DMS 273 (cell line): ENCODE data around the gene NFE2L3.
A peak's percentile ranks its signal among the peaks of the same experiment; 100 is the strongest.
"Not testable (repeated sequence)": the region's sequence is repeated elsewhere in the genome, so short reads cannot be mapped to it uniquely, and the experiment has no call there.

Experiments used
- DNase-seq: peaks from one replicate; lab custom pipeline; 2025; ENCODE audit not compliant: unreplicated experiment; lab: John Stamatoyannopoulos, UW

Gene NFE2L3, protein sequence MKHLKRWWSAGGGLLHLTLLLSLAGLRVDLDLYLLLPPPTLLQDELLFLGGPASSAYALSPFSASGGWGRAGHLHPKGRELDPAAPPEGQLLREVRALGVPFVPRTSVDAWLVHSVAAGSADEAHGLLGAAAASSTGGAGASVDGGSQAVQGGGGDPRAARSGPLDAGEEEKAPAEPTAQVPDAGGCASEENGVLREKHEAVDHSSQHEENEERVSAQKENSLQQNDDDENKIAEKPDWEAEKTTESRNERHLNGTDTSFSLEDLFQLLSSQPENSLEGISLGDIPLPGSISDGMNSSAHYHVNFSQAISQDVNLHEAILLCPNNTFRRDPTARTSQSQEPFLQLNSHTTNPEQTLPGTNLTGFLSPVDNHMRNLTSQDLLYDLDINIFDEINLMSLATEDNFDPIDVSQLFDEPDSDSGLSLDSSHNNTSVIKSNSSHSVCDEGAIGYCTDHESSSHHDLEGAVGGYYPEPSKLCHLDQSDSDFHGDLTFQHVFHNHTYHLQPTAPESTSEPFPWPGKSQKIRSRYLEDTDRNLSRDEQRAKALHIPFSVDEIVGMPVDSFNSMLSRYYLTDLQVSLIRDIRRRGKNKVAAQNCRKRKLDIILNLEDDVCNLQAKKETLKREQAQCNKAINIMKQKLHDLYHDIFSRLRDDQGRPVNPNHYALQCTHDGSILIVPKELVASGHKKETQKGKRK

DNA sequence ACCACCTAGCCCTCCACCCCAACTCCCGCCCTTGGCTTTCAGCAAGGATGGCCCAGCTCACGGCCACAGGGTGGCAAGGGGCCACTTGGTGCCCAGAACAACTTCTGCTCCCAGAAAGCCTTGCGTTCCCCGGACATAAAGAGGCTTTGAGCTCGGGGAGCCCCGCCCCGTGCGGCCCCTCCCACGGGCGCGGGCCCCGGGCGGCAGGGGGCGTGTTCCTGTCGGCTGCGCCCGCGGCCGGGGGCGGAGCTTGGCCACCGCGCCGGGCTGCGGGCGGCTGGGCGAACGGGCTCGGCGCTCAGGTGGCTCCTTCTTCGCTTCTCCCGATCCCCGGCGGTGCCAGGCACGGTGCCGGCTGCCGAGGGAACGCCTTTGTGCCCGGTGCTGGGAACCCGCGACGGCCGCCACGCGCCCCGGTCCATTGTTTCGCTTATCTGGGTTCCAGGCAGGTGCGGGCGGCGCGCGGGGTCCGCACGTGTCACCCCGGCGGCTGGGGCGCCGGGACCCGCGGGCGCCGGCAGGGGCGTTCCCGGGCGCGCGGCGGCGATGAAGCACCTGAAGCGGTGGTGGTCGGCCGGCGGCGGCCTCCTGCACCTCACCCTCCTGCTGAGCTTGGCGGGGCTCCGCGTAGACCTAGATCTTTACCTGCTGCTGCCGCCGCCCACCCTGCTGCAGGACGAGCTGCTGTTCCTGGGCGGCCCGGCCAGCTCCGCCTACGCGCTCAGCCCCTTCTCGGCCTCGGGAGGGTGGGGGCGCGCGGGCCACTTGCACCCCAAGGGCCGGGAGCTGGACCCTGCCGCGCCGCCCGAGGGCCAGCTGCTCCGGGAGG lies at the start of gene NFE2L3:
NFE2L3 (plus strand) TSS at position 246 of the 829 bp plus-strand sequence; CDS start at position 547, 301 bp downstream.
- DNase-seq: peak; percentile 97

DNA sequence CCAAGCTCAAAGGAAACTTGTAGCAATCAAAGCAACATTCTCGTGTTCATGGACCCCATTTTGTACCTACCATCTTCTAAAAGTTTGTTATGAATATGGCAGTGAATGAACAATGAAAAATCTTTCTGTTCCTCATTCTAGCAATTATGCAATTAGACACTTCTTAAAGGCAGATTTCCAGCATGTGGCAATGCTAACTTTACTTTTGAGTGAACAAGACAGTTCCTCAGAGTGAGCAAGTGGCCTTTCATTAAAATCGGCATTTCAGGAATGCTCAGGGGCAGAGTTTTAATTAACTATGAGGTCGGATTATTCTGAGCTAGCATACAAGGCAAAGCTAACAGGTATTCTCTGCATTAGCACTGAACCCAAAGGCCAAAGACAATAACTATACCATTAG lies 48.4 kb upstream of the NFE2L3 start:
- DNase-seq: no peak

DNA sequence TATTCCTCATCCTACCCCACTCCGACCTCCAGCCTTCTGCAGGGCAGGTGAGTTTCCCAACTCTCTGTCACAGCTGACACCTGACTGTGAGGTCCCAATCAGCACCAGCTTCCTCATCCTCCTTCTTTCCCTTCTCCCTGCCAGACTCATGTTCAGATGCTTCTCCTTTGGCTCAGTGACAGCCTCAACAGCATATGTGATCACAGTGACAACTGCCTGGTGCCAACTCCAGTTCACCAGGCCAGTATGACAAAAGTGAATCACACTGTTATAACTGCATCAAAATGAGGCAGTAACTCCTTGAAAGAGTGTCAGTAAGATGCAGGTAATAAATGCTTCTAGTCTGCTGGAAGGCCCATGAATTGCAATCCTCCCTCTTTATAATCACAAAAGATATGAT lies 46.8 kb upstream of the NFE2L3 start:
- no peak for DNase-seq

DNA sequence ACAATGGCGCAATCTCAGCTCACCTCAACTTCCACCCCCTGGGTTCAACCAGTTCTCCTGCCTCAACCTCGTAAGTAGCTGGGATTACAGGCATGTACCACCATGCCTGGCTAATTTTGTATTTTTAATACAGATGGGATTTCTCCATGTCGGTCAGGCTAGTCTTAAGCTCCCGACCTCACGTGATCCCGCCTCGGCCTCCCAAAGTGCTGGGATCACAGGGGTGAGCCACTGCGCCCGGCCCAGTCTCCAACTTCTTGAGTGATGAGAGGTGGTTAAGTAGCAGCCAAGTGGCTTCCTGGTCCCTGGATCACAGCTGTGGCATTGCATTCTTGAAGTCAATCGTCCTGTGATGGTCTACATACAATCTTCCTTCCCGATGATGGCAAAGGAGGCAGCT lies 46.1 kb upstream of the NFE2L3 start:
- DNase-seq: no peak

DNA sequence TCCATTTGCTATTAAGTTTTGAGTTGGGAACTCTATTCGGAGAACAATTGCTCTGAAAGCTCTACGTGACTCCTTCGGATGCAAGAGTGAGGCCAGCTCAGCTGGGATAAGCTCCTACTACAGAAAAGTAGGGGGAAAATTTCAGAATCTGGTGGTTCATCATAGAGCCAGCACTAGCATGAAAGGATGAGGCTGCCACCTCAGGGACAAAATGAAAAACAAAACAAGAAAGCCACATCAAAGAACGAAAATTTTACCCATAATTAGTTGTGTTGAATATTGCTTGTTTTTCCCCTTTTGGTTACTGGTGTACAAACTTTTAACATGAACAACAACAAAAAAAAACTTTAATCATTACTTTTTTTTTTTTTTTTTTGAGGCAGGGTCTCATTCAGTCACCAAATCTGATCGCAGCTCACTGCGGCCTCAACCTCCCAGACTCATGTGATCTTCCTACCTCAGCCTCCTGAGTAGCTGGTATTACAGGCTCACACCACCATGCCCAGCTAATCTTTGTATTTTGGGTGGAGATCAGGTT lies 39.7 kb upstream of the NFE2L3 start:
- DNase-seq: no peak

DNA sequence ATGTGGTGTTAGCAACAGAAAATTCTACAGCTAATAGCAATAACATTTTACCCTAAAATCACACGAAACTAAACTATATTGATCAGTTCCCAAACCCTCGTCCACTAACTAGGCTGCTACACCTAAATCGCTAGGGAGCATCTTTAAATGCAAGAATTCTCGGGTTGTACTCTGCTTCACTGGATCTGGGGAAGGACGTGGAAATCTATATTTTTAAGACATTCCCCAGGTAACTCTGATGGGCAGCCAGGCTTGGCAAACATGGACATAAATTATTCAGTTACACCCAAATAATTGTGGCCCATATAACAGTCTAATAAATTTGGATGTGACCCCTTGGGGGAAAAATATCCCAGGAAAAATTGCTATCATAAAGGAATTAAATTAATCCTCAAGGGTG lies 36.3 kb upstream of the NFE2L3 start:
- no peak for DNase-seq

DNA sequence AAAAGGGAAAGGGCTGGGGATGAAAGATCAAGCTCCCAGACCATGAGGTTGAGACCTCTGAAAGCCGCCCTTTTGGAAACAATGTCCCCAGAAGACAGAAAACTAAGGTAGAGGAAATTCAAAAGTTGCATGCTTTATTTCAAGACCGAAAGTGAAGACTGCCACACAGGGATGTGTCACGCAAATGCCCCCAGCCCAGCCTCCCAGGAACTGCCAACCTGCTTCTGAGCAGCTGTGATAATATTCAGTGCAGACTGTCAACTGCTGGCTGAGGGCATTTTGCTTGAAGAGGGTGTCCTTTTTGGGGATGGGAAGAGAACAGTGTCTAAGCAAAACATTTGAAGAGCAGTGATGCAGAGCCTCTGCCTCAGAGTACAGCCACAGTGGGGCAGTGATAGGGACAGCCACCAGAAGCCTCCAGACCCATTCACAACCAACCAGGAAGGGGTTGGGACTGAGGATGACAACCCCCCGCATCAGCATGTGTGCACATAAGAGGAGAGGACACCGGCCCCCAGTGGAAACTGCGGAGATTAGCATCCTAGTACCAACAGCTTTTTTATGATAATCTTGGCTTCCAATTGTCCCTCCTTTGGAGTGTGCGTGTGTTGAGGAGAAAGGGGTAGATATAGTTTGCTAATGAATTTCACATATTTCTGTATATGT lies 34.7 kb upstream of the NFE2L3 start:
- DNase-seq: peak; percentile 53

DNA sequence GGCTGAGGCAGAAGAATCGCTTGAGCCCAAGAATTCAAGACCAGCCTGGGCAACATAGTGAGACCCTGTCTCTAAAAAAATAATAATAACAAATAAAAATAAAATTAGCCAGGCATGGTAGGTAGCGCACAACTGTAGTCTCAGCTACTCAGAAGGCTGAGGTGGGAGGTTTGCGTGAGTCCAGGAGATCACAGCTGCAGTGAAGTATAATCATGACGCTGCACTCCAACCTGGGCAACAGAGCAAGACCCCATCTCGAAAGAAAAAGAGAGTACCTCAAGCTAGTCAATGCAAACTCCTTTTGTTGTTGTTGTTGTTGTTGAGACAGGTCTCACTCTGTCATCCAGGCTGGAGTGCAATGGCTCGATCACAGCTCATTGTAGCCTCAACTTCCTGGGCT lies 34.0 kb upstream of the NFE2L3 start:
- no peak for DNase-seq

DNA sequence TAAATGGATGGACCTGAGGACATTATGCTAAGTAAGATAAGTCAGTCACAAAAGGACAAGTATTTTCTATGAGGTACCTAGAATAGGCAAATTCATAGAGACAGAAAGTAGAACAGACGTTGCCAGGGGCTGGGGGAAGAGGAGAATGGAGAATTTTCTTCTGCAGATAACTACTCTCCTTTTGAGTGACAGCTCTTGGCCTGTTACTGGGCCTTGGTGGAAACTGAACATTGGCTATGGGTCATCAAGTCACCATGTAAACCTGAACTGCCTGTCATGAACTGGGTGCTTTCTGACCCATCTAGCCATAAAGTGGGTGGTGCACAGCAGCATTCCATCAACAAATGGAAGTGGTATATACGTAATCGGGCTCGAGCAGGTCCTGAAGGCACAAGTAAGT lies 29.3 kb upstream of the NFE2L3 start:
- no peak for DNase-seq

DNA sequence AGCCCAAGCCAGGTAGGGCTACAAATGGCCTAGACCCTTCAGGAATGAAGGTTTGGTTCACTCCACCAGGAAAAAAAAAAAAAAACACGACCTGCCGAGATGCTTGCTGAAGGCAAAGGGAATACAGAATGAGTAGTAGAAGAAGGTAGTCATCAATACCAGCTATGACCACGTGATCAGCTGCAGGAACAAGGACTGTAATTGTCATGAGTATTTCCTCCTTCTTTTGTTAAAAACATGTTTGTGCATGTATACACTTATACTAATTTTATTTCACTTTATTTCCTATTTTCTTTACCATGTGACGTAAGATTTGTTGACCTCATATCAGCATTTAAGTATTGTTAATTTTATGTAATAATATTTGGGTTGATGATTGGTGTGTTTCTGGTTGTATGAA lies 27.2 kb upstream of the NFE2L3 start:
- DNase-seq: not testable (repeated sequence)

DNA sequence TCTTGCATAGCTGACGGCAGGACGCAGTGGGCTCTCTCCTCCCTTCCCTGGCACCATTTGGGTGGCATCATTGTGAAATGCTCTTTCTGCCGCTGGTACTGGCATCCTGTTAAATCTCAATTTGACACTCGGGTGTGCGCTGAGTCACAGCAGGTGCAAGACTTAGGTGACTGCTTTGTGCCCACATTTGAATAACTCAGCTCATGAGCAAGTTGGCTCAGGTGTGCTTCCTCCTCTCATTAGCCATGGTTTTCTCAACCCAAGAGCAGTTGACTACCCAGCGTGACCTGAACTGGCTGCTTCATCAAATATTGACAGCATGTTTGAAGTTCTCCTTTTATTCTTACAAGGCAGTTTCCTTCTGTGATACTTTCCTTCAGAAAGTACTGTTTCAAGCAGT lies 24.6 kb upstream of the NFE2L3 start:
- no peak for DNase-seq

DNA sequence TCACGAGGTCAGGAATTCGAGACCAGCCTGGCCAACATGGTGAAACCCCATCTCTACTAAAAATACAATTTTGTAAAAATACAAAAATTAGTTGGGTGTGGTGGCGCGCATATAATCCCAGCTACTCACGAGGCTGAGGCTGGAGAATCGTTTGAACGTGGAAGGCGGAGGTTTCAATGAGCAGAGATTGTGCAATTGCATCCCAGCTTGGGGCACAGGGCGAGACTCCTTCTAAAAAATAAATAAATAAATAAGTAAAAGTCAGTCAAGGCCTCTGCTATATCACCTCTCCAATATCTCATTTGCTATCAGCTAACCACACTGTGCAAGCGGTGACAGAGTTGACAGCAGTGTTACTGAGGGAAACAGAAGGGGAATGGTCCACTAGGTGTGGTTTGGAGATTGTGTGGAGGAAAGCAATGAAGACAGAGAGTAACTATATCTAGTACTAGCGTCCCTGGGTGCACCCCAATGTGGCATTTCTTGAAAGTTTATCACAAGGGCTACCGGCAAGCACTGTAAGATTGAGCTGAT lies 20.9 kb upstream of the NFE2L3 start:
- no peak for DNase-seq

DNA sequence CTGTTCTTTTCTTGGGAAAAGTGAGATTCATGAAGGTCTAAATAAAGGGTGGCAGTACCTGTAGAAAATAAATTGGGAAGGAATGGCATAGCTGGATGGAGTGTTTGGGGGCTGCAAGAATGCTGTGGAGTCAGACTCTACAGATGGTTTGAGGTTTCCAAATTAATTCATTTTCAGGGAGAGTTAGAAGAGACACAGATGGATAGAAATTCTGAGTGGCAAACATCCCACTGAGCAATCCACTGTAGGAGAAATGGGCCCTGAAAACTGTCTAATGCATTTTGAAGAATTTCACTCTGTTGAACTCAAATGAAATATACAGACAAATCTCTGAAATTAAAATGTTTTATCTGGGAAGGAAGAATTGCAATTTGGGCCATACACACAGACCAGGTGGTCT lies 16.9 kb upstream of the NFE2L3 start:
- peak; percentile 34 for DNase-seq

DNA sequence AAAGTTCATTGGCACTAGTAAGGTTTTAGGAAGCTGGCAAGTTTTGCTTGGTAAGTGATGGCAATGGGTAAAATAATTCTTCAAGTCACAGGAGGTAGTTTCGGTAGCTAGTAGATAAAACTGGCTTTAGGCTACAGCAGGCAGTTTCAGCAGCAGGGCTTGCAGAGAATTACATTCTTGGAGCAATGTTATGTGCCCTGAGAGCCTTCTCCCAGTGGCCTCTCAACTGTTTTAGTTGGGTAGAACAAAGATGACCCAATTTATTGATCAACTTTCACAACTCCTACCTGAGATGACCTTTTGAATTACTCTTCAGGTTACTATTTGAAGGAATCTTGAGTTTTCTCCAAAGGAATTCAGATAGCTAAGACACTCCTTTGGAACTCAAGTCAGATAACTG lies 16.4 kb upstream of the NFE2L3 start:
- DNase-seq: no peak

DNA sequence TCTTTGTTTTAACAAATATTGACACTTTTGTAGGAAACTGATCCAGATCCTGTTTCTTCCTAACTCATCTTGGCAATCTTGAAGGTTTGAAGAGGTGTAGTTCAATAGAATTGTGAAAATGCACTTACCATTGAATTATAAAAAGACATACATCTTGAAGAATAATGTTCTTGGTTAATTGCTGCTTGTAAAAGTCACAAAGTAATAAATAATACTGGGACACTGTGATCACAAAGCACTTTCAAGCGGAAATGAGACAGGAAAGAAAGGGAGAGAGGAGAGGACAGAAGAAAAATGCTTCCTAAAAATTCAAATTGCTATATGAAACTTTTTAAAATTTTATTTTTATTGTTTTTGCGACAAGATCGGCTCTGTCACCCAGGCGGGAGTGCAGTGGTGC lies 15.2 kb upstream of the NFE2L3 start:
- DNase-seq: no peak

DNA sequence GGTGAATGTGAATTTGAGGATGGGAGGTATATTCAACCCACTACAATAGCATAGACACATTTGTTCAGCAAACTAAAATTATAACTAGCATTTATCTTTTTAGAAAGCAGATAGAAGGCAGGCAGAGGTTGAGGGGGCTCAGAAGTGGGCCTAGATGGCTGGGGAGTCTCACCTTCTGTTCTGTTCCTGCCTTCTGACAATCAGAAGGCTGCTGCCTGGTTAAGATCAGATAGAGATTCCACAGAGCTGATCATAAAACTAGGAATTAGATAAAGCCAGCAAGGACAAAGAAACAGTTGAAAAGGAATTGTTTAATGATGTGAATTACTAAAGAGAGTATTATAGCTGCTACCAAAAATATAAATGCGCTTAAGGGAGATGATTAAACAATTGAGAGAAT lies 11.6 kb upstream of the NFE2L3 start:
- no peak for DNase-seq

DNA sequence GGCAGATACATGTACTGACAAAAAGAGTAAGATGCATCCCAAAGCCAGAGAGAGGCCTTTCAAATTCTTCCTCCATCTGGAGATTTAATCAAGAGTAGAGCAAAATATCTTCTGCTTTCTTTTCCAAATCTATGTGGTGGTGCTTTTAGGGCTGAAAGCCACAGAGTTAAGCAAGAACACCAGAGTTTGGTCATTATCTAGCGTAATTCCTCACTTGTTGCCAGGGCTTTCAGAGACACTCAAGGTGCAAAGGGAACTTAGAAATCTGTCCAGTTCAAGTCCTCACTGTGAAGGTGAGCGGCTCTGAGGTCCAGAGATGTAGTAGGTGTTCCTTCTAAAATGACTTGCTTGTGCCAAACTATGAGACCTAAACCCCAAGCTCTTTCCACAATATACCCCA lies 10.9 kb upstream of the NFE2L3 start:
- DNase-seq: no peak

DNA sequence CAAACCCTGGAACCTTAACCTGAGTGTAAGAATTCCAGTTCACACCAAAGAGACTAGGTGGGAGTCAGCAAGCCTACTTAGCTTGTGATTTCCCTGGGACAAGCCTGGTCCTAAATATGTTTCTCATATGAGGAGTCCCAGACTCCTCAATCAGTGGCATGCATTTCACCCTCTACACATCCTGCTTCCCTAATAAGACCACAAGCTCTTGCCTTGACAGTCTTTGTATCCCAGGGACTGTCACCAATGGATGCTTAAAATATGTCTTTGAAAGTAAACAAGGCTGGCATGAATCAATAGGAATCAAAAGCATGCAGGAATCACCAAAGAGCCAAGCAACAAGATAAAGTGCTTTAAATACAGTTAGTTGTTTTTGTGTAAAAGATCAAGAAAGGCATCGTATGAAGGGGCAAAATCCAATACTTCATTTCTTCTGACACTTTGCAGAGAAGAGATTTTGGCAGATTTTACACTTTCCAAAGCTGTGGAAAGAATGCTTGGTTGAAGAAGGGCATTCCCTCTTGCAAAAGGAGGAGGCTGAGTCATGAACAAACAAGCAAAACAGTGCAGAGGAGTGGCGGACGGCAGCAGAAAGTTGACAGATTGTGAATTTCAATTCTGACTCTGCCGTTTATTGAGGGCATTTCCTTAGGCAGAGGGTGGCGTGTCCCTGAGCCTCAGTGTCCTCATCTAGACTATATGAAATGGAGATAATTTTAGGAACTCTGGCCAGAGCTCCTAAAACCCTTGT lies 8.5 kb upstream of the NFE2L3 start:
- no peak for DNase-seq

DNA sequence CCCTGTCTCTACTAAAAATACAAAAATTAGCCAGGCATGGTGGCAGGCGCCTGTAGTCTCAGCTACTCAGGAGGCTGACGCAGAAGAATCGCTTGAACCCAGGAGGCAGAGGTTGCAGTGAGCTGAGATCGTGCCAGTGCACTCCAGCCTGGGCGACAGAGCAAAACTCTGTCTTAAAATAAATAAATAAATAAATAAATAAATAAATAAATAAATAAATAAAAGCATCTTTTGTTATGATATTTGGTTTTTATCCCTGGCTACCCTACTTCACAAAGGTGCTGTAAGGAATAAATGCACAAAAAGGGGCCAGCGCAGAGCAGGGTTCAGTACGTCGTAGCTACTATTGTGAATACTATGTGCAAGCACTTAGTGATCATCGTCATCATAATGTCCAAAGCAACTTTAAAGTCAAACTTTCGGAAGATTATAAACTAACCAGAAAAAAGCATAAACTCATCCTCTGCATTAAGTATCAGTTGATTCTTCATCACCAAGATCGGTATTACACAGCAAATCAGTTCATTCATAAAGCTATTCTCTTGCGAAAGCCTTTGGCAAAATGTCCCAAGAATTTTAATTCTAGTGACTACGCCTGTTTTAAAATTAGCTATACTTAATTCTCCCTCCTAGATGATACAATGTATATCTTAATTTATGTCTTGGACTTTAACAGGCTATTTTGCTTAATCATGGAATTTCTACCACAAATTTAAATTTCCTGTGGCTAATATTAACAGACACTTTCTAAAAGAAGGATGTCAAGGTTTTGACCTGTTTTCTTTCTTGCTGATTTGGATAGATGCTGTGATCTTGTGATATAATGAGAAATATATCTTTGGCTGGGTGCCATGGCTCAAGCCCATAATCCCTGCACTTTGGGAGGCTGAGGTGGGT lies 7.6 kb upstream of the NFE2L3 start:
- DNase-seq: no peak
